Embryonic facial prominence (tissue), 1 donor: ENCODE data around the gene MACROD1.

Experiments used
- DNase-seq: peaks from one replicate; pipeline ENCODE4 v3.0.0-alpha.2; 2016; ENCODE audit errors: extremely low spot score

The MACROD1 gene

GRCh38 chr11:64131683-64132190 lies 34.2 kb downstream of the MACROD1 start:
- DNase-seq, result peak; percentile 22

DNA sequence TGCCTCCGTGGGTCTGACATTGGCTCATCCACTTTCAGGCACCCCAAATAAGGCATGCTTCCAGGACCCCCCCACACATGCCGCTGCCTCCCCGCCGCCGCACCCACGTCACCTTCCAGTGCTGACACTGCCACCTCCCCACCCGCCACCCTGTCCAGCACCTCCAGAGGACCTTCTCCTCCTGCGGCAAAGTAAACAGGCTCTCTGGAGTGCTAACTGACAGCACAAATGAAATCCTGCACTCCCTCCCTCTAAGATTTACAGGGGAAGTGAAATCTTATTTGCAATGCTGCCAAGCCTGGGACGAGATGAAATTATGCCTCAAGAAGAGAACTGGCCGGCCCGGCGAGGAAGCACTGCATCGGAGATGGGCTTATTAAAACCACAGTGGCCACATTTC lies 35.3 kb downstream of the MACROD1 start:
- DNase-seq, result no peak

GRCh38 chr11:64129403-64129802 lies 36.5 kb downstream of the MACROD1 start:
- no peak for DNase-seq

DNA sequence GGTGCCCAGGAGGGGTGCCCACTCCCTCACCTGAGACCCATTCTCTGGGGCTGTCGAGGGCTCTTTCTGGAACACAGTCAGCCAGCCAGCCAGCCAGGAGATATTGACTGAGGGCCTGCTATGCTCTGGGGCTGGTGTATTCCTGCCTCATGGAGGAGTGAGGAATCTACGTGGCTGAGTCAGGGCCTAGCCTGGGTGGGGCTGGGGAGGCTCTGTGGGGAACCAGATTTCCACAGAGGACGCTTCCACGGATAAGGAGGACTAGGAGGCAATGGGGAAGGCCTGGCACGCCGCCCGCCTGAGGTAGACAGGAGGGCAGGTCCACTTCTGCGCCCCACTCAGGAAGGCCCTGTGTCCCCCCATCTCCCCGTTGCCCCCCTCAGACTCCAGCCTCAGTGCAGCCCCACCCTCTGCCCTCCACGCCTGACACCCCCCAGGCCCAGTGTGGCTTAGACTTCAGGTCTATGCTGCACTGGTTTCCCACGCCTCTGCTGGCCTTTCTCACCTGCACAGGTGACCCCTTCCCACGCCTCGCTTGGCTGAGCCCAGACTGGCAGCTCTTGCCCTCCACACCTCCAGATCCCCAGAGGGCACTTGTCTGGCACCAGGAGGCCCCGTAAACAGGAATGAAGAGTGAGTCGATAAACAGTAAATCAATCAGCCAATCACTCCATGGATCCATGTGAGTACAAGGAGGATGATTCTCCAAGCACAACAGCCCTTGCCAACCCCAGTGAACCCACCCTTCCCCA lies 37.5 kb downstream of the MACROD1 start:
- no peak for DNase-seq

DNA sequence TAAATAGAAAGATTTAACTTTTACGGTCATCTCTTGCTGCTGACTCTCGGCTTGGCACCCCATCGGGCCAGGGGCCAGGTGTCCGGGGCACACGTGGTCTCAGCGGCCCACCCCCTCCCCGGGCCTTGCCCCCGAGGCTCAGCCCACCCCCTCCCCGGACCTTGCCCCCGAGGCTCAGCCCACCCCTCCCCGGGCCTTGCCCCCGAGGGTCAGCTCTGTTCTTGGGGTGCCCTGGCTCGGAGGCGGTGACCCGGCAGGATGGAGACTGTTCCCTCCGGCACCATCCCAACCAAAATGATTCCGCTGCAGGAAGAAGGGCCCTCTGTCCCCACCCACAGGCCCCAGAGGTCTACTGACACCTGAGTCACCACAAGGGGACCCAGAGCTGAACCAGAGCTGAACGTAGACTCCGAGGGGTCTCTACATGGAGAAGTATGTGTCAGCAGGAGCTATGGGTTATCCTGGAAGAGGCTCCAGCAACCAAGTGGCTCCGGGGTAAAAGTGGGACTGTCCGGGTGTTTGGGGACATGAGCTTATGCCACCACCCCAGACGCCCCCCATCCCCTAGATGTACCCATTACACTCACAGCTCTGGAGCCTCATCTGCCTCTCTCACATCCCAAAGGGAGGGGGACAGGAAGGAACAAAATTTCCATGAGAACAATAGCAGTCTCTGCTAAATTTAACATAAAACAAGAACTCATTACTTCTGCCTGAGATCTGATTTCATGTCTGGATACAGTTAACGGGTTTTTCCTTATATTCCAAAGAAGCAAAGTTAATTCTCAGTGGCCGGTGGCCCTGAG lies 38.4 kb downstream of the MACROD1 start:
- no peak for DNase-seq

DNA sequence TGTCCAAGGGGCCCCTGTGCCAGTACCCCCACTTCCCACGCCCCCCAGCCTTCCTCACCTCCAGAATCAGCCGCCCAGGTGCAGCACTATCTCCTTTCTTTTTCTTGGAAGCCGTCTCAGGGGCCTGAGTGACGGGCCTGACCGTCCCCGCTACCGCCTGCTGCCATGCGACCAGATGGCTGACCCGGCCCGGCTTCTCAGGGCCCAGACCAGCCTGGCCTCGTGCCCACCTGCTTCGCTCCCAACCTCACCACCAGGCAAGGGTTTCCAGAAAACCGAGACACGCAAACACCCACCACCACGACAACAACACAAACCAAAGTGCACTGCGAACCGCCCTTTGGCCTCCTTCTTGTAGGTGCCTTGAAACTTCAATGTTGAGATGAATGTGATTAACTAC lies 39.1 kb downstream of the MACROD1 start:
- DNase-seq, result no peak

DNA sequence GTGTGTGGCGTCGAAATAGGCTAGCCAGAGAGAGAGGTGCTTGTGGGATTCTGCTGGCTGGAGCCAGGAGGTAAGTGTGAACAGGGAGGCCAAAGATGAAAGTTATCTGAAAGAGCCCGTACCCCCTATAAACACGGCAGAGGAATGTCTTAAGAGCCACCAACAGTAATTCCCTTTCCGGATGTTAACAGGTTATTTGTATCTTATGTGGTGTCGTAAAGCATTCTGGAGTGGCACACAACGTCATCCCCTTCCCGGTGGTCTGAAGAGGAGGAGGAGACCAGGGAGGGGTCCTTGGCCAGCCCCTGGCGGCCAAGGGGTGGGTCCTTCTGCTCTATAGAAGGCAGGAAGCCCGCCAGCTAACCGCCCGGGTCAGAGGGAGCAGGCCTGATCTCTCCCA lies 39.5 kb downstream of the MACROD1 start:
- DNase-seq, result no peak

GRCh38 chr11:64125676-64126075 lies 40.2 kb downstream of the MACROD1 start:
- DNase-seq, result no peak

DNA sequence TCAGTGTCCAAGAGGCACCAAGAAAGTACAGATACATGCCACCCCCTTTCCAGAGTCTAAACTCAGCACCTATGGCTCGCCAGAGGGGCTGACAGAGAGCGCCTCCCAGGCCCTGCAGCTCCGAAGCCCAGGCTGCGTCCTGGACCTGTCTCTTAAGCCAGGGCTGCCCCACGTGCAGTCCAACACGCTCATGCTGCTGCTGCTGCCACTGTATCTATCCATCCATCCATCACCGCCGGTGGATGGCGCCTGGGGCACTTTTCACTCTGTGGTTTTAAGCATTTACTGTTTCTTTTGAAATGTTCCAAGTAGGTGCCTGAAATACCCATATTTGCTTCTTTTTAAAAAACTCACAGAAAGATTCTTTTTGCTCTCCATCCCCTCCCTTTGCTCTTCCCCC lies 41.8 kb downstream of the MACROD1 start:
- no peak for DNase-seq

- DNase-seq, result no peak
These were observed 42.2 kb downstream of the MACROD1 start for GRCh38 chr11:64123679-64124078.

- DNase-seq, result no peak
These were observed 43.2 kb downstream of the MACROD1 start for GRCh38 chr11:64122411-64123410.

DNA sequence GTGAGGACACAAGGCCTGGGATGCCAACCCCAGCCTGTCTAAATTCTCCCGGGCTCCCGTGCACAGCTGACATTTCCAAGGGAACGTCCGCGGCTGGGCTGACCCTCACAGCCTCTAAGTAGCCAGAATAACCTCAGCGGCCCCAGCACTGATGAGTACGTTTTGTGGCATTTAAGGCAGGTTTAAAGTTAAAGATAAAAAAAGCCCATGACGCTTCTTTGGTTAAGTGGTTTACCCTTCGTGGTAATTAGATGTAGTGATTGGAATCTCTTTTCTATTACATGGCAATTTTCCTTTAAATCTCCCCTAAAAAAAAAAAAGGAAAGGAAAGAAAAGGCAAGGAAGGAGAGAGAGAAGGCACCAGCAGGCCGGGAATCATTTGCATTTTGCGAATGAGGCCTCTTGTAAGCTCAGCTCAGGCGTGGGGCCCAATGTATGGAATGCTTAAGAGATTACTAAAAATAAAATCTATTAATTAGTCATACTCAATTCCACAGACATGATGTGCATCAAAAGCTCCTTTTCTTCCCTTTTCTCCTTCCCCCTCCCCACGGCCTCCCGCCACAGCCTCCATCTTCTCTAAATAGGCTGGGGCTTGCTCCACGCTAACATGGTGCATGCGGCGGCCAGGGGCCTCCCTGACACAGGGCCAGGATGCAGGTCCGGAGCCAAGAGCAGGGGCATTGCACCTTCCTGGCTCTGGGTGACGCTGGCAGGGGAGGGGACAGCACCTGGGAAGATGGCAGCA lies 44.1 kb downstream of the MACROD1 start:
- no peak for DNase-seq

DNA sequence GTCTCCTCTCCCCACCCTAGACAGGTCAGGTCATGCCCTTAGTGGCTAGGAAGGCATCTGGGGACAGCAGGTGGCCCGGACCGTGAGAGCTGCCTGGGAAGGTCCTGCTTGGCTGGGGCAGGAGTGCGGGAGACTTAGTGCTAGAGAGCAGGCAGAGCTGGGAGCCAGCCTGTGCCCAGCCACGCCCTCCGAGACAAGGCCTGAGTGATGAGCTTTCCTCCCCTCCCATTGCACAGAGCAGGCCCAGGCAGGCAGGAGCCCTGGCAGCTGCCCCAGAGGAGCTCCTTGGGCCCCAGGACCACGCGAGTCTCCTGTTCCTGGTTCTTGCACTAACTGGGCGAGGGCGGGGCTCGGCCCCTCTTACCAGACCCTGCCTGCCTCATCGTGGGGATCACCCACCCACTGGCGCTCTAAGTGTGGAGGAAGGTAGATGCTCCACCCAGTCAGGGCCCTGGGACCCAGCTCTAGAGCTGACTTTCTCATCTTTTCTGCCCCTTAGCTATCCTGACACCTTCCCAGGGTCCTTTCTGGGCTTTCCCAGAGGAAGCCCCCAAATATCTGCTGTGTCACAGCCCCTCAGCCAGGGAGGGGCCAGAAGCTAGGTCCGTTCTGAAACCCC lies 44.9 kb downstream of the MACROD1 start:
- no peak for DNase-seq

- DNase-seq, result no peak
These were observed 46.2 kb downstream of the MACROD1 start for GRCh38 chr11:64119700-64120099.

GRCh38 chr11:64118876-64119665 lies 46.8 kb downstream of the MACROD1 start:
- no peak for DNase-seq

DNA sequence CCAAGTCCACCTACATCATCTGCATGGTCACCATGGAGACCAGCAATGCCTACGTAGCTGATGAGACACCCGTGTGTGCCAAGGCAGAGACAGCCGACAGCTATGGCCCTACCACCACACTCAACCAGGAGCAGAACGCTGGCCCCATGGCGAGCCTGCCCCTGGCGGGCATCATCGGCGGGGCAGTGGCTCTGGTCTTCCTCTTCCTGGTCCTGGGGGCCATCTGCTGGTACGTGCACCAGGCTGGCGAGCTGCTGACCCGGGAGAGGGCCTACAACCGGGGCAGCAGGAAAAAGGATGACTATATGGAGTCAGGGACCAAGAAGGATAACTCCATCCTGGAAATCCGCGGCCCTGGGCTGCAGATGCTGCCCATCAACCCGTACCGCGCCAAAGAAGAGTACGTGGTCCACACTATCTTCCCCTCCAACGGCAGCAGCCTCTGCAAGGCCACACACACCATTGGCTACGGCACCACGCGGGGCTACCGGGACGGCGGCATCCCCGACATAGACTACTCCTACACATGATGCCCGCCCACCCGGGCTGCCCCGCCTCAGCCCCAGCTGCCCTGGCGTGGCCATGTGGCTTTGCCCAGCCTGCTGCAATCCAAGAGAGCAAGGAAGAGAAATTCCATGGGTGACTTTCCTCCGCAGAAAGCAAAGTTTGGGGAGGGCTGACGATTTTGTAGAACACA lies 48.0 kb downstream of the MACROD1 start:
- DNase-seq, result no peak

GRCh38 chr11:64115531-64116522 lies 50.1 kb downstream of the MACROD1 start:
- DNase-seq, result no peak

DNA sequence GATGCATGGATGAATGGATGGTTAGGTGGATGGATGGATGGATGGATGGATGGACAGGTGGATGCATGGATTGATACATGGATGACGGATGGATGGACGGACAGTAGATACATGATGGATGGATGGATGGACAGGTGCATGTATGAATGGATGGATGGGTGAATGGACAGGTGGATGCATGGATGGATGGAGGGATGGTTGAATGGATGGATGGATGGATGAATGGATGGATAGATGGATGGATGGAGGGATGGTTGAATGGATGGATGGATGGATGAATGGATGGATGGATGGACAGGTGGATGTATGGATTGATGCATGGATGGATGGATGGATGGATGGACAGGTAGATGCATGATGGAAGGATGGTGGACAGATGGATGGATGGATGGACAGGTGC lies 51.7 kb downstream of the MACROD1 start:
- no peak for DNase-seq
